Naive thymus-derived CD8-positive, alpha-beta T cell (primary cell): ENCODE measurements around the gene PHOSPHO1. TPM values are rescaled to one million over a fixed set of nuclear protein-coding genes. Genes with fewer than 3 reads are reported as not detected.
A peak's percentile ranks its signal among the peaks of the same experiment; 100 is the strongest.

Experiments used
- ATAC-seq, 2 donors: fragments of 150-1000 bp; cut with Tn5 transposase in 1 of 2; sonication (Bioruptor Pico), chemical (Tn5 transposase) in 1 of 2; 1 replicate in 1 of 2; 2 replicates in 1 of 2; pipeline ENCODE4 v1.10.0; 2021; ENCODE audit warnings: mild to moderate bottlenecking in 2 of 2, moderate library complexity in 2 of 2
- POLR2A ChIA-PET: fragments of 350-600 bp; sonication (Branson Sonifier 250); formaldehyde crosslinking; loops from one replicate; lab custom pipeline; 2021; ENCODE audit warnings: antibody characterized with exemption; lab: Charles Lee
- DNase-seq, 10 donors: peaks; one replicate each; pipeline versions ENCODE4 v3.0.0 to v3.0.0-alpha.2; 2020 to 2022
- H3K27ac Mint-ChIP-seq, 10 donors: one replicate each; pipeline ENCODE4 v1.8.0; 2020 to 2022; ENCODE audit warnings: mild to moderate bottlenecking in 10 of 10, mixed read lengths in 10 of 10, moderate library complexity in 4 of 10, inconsistent platforms in 1 of 10
- H3K27me3 Mint-ChIP-seq, 5 donors: one replicate each; pipeline ENCODE4 v1.8.0; 2021 to 2022; ENCODE audit warnings: mixed read lengths in 5 of 5
- H3K36me3 Mint-ChIP-seq, 3 donors: one replicate each; pipeline ENCODE4 v1.8.0; 2020 to 2022; ENCODE audit warnings: mixed read lengths in 3 of 3, mild to moderate bottlenecking in 2 of 3, inconsistent platforms in 1 of 3
- H3K4me1 Mint-ChIP-seq, 4 donors: one replicate each; pipeline ENCODE4 v1.8.0; 2021 to 2022; ENCODE audit warnings: mixed read lengths in 4 of 4
- H3K4me3 Mint-ChIP-seq, 10 donors: one replicate each; pipeline ENCODE4 v1.8.0; 2020 to 2022; ENCODE audit warnings: mild to moderate bottlenecking in 10 of 10, mixed read lengths in 10 of 10, moderate library complexity in 6 of 10, inconsistent platforms in 1 of 10
- H3K9me3 Mint-ChIP-seq, 9 donors: one replicate each; pipeline ENCODE4 v1.8.0; 2020 to 2022; ENCODE audit warnings: mixed read lengths in 9 of 9, mild to moderate bottlenecking in 3 of 9, inconsistent platforms in 1 of 9, moderate library complexity in 1 of 9
- polyA plus RNA-seq, 3 donors: library from polyadenylated mRNA; unstranded; fragments of 300-500 nt; fragmentation: Illumina TruSeq; gene quantifications; one replicate each; pipeline ENCODE4 v1.2.3, GENCODE V29; 2021
- total RNA-seq, 8 experiments: library from RNA in 2 of 8; stranded (reverse) in 2 of 8; gene quantifications; one replicate each; pipeline ENCODE4 v1.2.3 and lab custom pipeline; 2021 to 2026

The PHOSPHO1 gene
- total and polyA plus RNA-seq, 5 experiments from 2014 or later, result 0.25 to 0.62 (median 0.35) TPM; not detected in 2

- ATAC-seq (peak; percentile 77 to 85), DNase-seq (peak; percentile 19 to 65 (median 40))
- peak overlapping the region; percentile 75 to 87 (median 84) for H3K4me3 Mint-ChIP-seq
- H3K9me3 Mint-ChIP-seq, result no peaks in the 10 kb centered on the region
- no peaks in the 10 kb centered on the region for H3K36me3 Mint-ChIP-seq
- POLR2A ChIA-PET, result interaction anchor here (0.6 to 1.5 kb wide), 2 partner anchors 15 to 33 kb away, joined by 3 to 5 read pairs; no protein-coding TSS in a partner anchor
- peaks cover 3 to 10% (median 9%) of the 10 kb centered on the region in 4 donors for H3K4me1 Mint-ChIP-seq
- peak overlapping the region in 6 of 10 donors; percentile 5 to 81 (median 52) for H3K27ac Mint-ChIP-seq
- peaks cover 4 to 9% (median 6%) of the 10 kb centered on the region in 5 donors for H3K27me3 Mint-ChIP-seq
Measured at GRCh38 chr17:49260011-49260816, 29.6 kb upstream of the PHOSPHO1 start.

GRCh38 chr17:49259663-49260010, 29.1 kb upstream of the PHOSPHO1 start:
- DNase-seq, result no peak
- POLR2A ChIA-PET, result interaction anchor here (0.6 to 1.5 kb wide), 2 partner anchors 14 to 32 kb away, joined by 3 to 5 read pairs; no protein-coding TSS in a partner anchor
- peak overlapping the region in 3 of 10 donors; percentile 29 to 81 (median 35) for H3K27ac Mint-ChIP-seq
- peaks cover 3 to 10% (median 9%) of the 10 kb centered on the region in 4 donors for H3K4me1 Mint-ChIP-seq
- peaks cover 2 to 6% (median 5%) of the 10 kb centered on the region in 5 donors for H3K27me3 Mint-ChIP-seq
- H3K36me3 Mint-ChIP-seq, result no peaks in the 10 kb centered on the region
- peak overlapping the region; percentile 75 to 87 (median 84) for H3K4me3 Mint-ChIP-seq
- no peaks in the 10 kb centered on the region for H3K9me3 Mint-ChIP-seq
- no peak for ATAC-seq

- Mint-ChIP-seq H3K36me3 (no peaks in the 10 kb centered on the region), H3K4me3 (peak overlapping the region in 2 of 10 donors; percentile 67 to 85), H3K27me3 (peaks cover 0 to 4% (median 0%) of the 10 kb centered on the region in 5 donors), H3K4me1 (peaks cover 1 to 10% (median 9%) of the 10 kb centered on the region in 4 donors), H3K9me3 (no peaks in the 10 kb centered on the region), H3K27ac (no peak overlapping the region)
- ATAC-seq (no peak), DNase-seq (no peak)
- POLR2A ChIA-PET, result interaction anchor here (0.7 to 1.4 kb wide), 2 partner anchors 66 to 334 kb away, joined by 3 to 4 read pairs; no protein-coding TSS in a partner anchor
Measured at GRCh38 chr17:49258394-49258793, 27.8 kb upstream of the PHOSPHO1 start.

GRCh38 chr17:49255125-49255524, 24.5 kb upstream of the PHOSPHO1 start:
- H3K9me3 Mint-ChIP-seq, result no peaks in the 10 kb centered on the region
- POLR2A ChIA-PET, result no interaction called here
- no peak overlapping the region for H3K4me3 Mint-ChIP-seq
- no peak for DNase-seq
- no peak overlapping the region for H3K27ac Mint-ChIP-seq
- no peaks in the 10 kb centered on the region for H3K36me3 Mint-ChIP-seq
- no peak for ATAC-seq
- H3K4me1 Mint-ChIP-seq, result peaks cover 0 to 2% (median 0%) of the 10 kb centered on the region in 4 donors
- H3K27me3 Mint-ChIP-seq, result peaks cover 0 to 1% (median 0%) of the 10 kb centered on the region in 5 donors

GRCh38 chr17:49254066-49254465, 23.5 kb upstream of the PHOSPHO1 start:
- no peak for DNase-seq
- peak overlapping the region in 1 of 10 donors; percentile 63 for H3K27ac Mint-ChIP-seq
- no peak overlapping the region for H3K4me3 Mint-ChIP-seq
- no peaks in the 10 kb centered on the region for H3K4me1 Mint-ChIP-seq
- H3K36me3 Mint-ChIP-seq, result no peaks in the 10 kb centered on the region
- no peak for ATAC-seq
- no peaks in the 10 kb centered on the region for H3K9me3 Mint-ChIP-seq
- H3K27me3 Mint-ChIP-seq, result peaks cover 0 to 3% (median 0%) of the 10 kb centered on the region in 5 donors
- POLR2A ChIA-PET, result no interaction called here

GRCh38 chr17:49252148-49252695, 21.6 kb upstream of the PHOSPHO1 start:
- no peaks in the 10 kb centered on the region for H3K9me3 Mint-ChIP-seq
- ATAC-seq, result no peak
- H3K27ac Mint-ChIP-seq, result peak overlapping the region in 1 of 10 donors; percentile 9
- H3K27me3 Mint-ChIP-seq, result peaks cover 0 to 6% (median 0%) of the 10 kb centered on the region in 5 donors
- H3K4me3 Mint-ChIP-seq, result no peak overlapping the region
- no peaks in the 10 kb centered on the region for H3K4me1 Mint-ChIP-seq
- DNase-seq, result no peak
- no peaks in the 10 kb centered on the region for H3K36me3 Mint-ChIP-seq
- POLR2A ChIA-PET, result no interaction called here

GRCh38 chr17:49249890-49250522, 19.4 kb upstream of the PHOSPHO1 start:
- Mint-ChIP-seq H3K27me3 (peaks cover 0 to 9% (median 0%) of the 10 kb centered on the region in 5 donors), H3K27ac (no peak overlapping the region), H3K9me3 (no peaks in the 10 kb centered on the region), H3K36me3 (no peaks in the 10 kb centered on the region), H3K4me1 (no peaks in the 10 kb centered on the region), H3K4me3 (no peak overlapping the region)
- DNase-seq (no peak), ATAC-seq (no peak)
- POLR2A ChIA-PET, result no interaction called here

- H3K27ac Mint-ChIP-seq, result no peak overlapping the region
- DNase-seq, result no peak
- POLR2A ChIA-PET, result no interaction called here
- ATAC-seq, result no peak
- H3K4me1 Mint-ChIP-seq, result no peaks in the 10 kb centered on the region
- no peak overlapping the region for H3K4me3 Mint-ChIP-seq
- peaks cover 0 to 9% (median 0%) of the 10 kb centered on the region in 5 donors for H3K27me3 Mint-ChIP-seq
- no peaks in the 10 kb centered on the region for H3K9me3 Mint-ChIP-seq
- H3K36me3 Mint-ChIP-seq, result no peaks in the 10 kb centered on the region
Measured at GRCh38 chr17:49249292-49249794, 18.8 kb upstream of the PHOSPHO1 start.

- ATAC-seq, result no peak
- Mint-ChIP-seq H3K36me3 (no peaks in the 10 kb centered on the region), H3K9me3 (no peaks in the 10 kb centered on the region), H3K4me1 (no peaks in the 10 kb centered on the region), H3K4me3 (no peak overlapping the region), H3K27me3 (peaks cover 0 to 9% (median 0%) of the 10 kb centered on the region in 5 donors), H3K27ac (peak overlapping the region in 1 of 10 donors; percentile 81)
- DNase-seq, result no peak
- POLR2A ChIA-PET, result no interaction called here
Measured at GRCh38 chr17:49247944-49248343, 17.4 kb upstream of the PHOSPHO1 start.

- peak overlapping the region in 1 of 10 donors; percentile 38 for H3K27ac Mint-ChIP-seq
- DNase-seq (peak in 1 of 10 donors; percentile 4), ATAC-seq (no peak)
- peaks cover 0 to 11% (median 0%) of the 10 kb centered on the region in 5 donors for H3K27me3 Mint-ChIP-seq
- POLR2A ChIA-PET, result interaction anchor here (0.7 kb wide), 1 partner anchor 15 kb away, joined by 5 read pairs; no protein-coding TSS in a partner anchor
- no peaks in the 10 kb centered on the region for H3K36me3 Mint-ChIP-seq
- H3K4me3 Mint-ChIP-seq, result no peak overlapping the region
- no peaks in the 10 kb centered on the region for H3K4me1 Mint-ChIP-seq
- H3K9me3 Mint-ChIP-seq, result no peaks in the 10 kb centered on the region
Measured at GRCh38 chr17:49244839-49245238, 14.3 kb upstream of the PHOSPHO1 start.

- Mint-ChIP-seq H3K27ac (no peak overlapping the region), H3K4me3 (no peak overlapping the region), H3K27me3 (peaks cover 0 to 9% (median 0%) of the 10 kb centered on the region in 5 donors), H3K9me3 (no peaks in the 10 kb centered on the region), H3K36me3 (peaks cover 0 to 5% (median 0%) of the 10 kb centered on the region in 3 donors), H3K4me1 (no peaks in the 10 kb centered on the region)
- DNase-seq (no peak), ATAC-seq (no peak)
- POLR2A ChIA-PET, result interaction anchor here (0.7 kb wide), 2 partner anchors 42 to 848 kb away, joined by 3 to 5 read pairs; no protein-coding TSS in a partner anchor
Measured at GRCh38 chr17:49242813-49243212, 12.2 kb upstream of the PHOSPHO1 start.

GRCh38 chr17:49241692-49242397, 11.3 kb upstream of the PHOSPHO1 start:
- Mint-ChIP-seq H3K36me3 (peaks cover 0 to 5% (median 0%) of the 10 kb centered on the region in 3 donors), H3K27ac (no peak overlapping the region), H3K27me3 (peaks cover 0 to 8% (median 0%) of the 10 kb centered on the region in 5 donors), H3K9me3 (no peaks in the 10 kb centered on the region), H3K4me3 (no peak overlapping the region), H3K4me1 (no peaks in the 10 kb centered on the region)
- DNase-seq (peak in 1 of 10 donors; percentile 26), ATAC-seq (no peak)
- POLR2A ChIA-PET, result interaction anchor here (0.7 kb wide), 1 partner anchor 847 kb away, joined by 3 read pairs; no protein-coding TSS in a partner anchor
